Esophagus squamous epithelium (tissue), 4 donors: Measurements from ENCODE around the gene WBP2NL.

Experiments used
- CTCF ChIP-seq, 6 experiments: fragments of 450-650 bp in 4 of 6; fragments of 200-600 bp in 2 of 6; sonication (generic) in 2 of 6; IDR thresholded peaks; one replicate each; pipeline ENCODE4 v1.5.1; 2016 to 2019; ENCODE audit warnings: antibody characterized with exemption in 6 of 6, mild to moderate bottlenecking in 4 of 6, moderate library complexity in 4 of 6
- POLR2A ChIP-seq, 4 donors: fragments of 450-650 bp; IDR thresholded peaks; one replicate each; pipeline ENCODE4 v1.6.1; 2017; ENCODE audit warnings: antibody characterized with exemption in 4 of 4, mild to moderate bottlenecking in 4 of 4, moderate library complexity in 3 of 4

GRCh38 chr22:42001121-42001520, 2.5 kb downstream of the WBP2NL start:
- TF ChIP-seq POLR2A (IDR thresholded peaks at IDR 0.05) (no peak), CTCF (IDR thresholded peaks at IDR 0.05) (no peak)
